ENCODE results near the gene FCHSD1.
"Not testable (repeated sequence)": the region's sequence is repeated elsewhere in the genome, so short reads cannot be mapped to it uniquely, and the experiment has no call there.

The FCHSD1 gene

DNA sequence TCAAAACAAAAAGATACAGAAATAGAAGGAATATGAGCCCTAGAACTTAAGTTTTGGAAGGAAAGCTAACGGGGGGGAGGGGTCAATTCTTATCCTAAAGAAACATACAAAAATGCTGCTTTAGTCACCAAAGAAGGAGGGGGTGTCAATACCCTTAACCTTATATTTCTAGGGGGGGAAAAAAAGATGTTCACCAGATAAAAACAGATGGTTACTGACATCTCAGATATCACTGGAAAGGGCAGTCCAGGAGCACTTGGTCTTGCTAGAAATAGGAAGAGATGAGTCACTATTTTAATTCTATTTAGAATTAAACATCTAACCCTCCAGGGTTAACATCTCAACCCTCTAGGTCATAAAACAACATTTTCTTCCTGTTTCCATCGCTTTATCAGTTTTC is 34.1 kb downstream of the FCHSD1 start:
- H3K27ac ChIP-seq (ENCODE audit: low read length) = no peak overlapping the region
- no peaks in the 10 kb centered on the region; the same call in 1 of the 2 replicates for H3K36me3 ChIP-seq (ENCODE audit: control insufficient read depth, insufficient read depth, low read length)
- H3K4me1 ChIP-seq (ENCODE audit: control insufficient read depth, insufficient read depth, low read length) = 0 out of 2 replicates have a peak, but pooled peaks cover 1% of the 10 kb centered on the region
- no peaks in the 10 kb centered on the region for H3K9me3 ChIP-seq (ENCODE audit: control insufficient read depth, insufficient read depth, low read length)
- no CpG with 5 or more reads among the region's 2 CpGs for WGBS (ENCODE audit: insufficient coverage, insufficient read length)
- DNase-seq (ENCODE audit: low read depth, low spot score) = no peak
- H3K27me3 ChIP-seq (ENCODE audit: control insufficient read depth, insufficient read depth, low read length) = no peaks in the 10 kb centered on the region
- H3K4me3 ChIP-seq (ENCODE audit: low read length) = no peak overlapping the region

DNA sequence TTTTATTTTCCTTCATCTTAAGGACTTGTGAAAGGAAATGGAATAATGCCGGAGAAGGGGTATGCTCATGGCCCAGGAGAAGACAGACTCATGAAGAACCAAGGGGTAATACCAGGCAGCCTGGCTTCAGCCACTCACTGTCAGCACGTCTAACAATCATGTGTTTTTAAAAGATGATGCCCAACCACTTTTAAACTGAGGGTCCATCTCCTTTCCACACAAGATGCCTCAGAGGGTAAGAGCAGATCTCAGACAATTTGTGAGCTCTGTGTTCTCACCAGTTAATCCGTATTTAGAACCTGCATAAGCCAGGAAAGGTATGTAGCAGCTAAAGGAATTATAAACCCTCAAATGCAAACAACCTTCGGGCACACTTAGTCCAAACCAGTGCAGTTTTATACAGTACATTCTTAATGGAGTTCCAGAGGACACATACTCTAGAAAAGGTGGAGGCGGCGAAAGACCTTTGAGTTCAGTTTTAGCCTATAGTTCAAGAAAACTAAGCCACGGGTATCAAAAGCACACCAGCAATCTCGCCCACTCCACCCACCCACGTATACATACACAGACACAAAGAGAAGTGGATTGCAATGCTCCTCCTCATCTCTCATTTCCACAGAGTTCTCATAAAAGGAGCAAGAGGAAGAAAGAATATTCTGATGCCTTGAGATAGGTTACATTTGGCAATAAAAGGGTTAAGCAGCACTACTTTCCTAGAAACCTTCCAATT is 35.1 kb downstream of the FCHSD1 start:
- DNase-seq (ENCODE audit: low read depth, low spot score) = no peak
- H3K36me3 ChIP-seq (ENCODE audit: control insufficient read depth, insufficient read depth, low read length) = no peaks in the 10 kb centered on the region; the same call in 1 of the 2 replicates
- WGBS (ENCODE audit: insufficient coverage, insufficient read length) = no CpG with 5 or more reads among the region's 9 CpGs
- no peak overlapping the region for H3K4me3 ChIP-seq (ENCODE audit: low read length)
- H3K27ac ChIP-seq (ENCODE audit: low read length) = no peak overlapping the region
- H3K27me3 ChIP-seq (ENCODE audit: control insufficient read depth, insufficient read depth, low read length) = no peaks in the 10 kb centered on the region
- H3K4me1 ChIP-seq (ENCODE audit: control insufficient read depth, insufficient read depth, low read length) = 0 out of 2 replicates have a peak, but pooled peaks cover 1% of the 10 kb centered on the region
- no peaks in the 10 kb centered on the region for H3K9me3 ChIP-seq (ENCODE audit: control insufficient read depth, insufficient read depth, low read length)

DNA sequence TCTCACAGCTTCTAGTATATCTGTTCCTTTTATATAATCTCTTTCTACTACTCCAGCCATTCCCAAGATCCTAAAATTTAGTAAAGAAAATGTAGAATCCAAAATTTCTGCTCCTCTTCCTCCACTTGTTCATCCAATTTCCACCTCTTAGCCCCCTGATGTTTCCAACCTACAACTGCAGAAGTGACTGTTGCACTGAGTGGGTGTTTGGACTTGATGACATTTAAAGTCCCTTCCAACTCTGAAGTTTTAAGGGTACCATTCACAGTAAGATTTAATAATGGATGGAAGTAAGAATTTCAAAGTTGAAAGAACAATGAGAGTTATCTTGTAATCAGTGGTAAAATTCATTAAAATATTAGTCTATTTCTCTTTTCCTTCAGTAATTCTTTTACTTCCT is 37.9 kb downstream of the FCHSD1 start:
- H3K4me1 ChIP-seq (ENCODE audit: control insufficient read depth, insufficient read depth, low read length) = 0 out of 2 replicates have a peak, but pooled peaks cover 1% of the 10 kb centered on the region
- no peak for DNase-seq (ENCODE audit: low read depth, low spot score)
- no peak overlapping the region for H3K4me3 ChIP-seq (ENCODE audit: low read length)
- no peaks in the 10 kb centered on the region for H3K36me3 ChIP-seq (ENCODE audit: control insufficient read depth, insufficient read depth, low read length)
- H3K9me3 ChIP-seq (ENCODE audit: control insufficient read depth, insufficient read depth, low read length) = no peaks in the 10 kb centered on the region
- no peaks in the 10 kb centered on the region for H3K27me3 ChIP-seq (ENCODE audit: control insufficient read depth, insufficient read depth, low read length)
- no peak overlapping the region for H3K27ac ChIP-seq (ENCODE audit: low read length)

DNA sequence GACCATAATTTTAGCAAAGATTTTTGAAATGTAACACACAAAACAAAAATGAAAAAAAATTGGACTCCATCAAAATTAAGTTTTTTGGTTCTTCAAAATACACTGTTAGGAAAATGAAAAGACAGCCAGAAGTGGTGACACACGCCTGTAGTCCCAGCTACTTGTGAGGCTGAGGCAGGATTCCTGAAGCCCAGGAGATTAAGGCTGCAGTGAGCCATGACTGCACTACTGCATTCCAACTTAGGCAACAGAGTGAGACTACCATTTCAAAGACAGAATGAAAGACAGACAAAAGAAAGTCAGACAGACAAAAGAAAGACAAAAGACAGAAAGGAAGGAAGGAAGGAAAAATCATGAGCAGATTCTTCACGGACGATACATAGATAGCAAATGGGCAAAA is 39.9 kb downstream of the FCHSD1 start:
- no peak overlapping the region for H3K27ac ChIP-seq (ENCODE audit: low read length)
- DNase-seq (ENCODE audit: low read depth, low spot score) = no peak

DNA sequence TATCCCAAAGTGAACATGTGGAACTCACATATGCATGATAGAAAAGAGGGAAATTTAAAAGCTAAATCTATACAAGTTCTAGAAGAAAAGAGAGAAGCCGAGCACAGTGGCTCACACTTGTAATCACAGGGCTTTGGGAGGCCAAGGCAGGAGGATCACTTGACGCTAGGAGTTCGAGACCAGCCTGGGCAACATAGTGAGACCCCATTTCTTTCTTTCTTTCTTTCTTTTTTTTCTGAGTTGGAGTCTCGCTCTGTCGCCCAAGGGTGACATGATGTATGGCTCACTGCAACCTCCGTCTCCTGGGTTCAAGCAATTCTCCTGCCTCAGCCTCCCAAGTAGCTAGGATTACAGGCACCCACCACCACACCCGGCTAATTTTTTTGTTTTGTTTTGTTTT is 41.3 kb downstream of the FCHSD1 start:
- no CpG with 5 or more reads among the region's 7 CpGs for WGBS (ENCODE audit: insufficient coverage, insufficient read length)
- not testable (repeated sequence) for DNase-seq (ENCODE audit: low read depth, low spot score); H3K27ac ChIP-seq (ENCODE audit: low read length); H3K4me1 ChIP-seq (ENCODE audit: control insufficient read depth, insufficient read depth, low read length); H3K27me3 ChIP-seq (ENCODE audit: control insufficient read depth, insufficient read depth, low read length); H3K9me3 ChIP-seq (ENCODE audit: control insufficient read depth, insufficient read depth, low read length); H3K36me3 ChIP-seq (ENCODE audit: control insufficient read depth, insufficient read depth, low read length); H3K4me3 ChIP-seq (ENCODE audit: low read length)

More for the DNA sequence above, 39.9 kb downstream of the FCHSD1 start:
- no peaks in the 10 kb centered on the region for H3K9me3 ChIP-seq (ENCODE audit: control insufficient read depth, insufficient read depth, low read length)
- WGBS (ENCODE audit: insufficient coverage, insufficient read length) = no CpG with 5 or more reads among the region's 3 CpGs
- no peaks in the 10 kb centered on the region for H3K27me3 ChIP-seq (ENCODE audit: control insufficient read depth, insufficient read depth, low read length)
- no peak overlapping the region for H3K4me3 ChIP-seq (ENCODE audit: low read length)
- no peaks in the 10 kb centered on the region for H3K36me3 ChIP-seq (ENCODE audit: control insufficient read depth, insufficient read depth, low read length)
- 0 out of 2 replicates have a peak, but pooled peaks cover 1% of the 10 kb centered on the region for H3K4me1 ChIP-seq (ENCODE audit: control insufficient read depth, insufficient read depth, low read length)

DNA sequence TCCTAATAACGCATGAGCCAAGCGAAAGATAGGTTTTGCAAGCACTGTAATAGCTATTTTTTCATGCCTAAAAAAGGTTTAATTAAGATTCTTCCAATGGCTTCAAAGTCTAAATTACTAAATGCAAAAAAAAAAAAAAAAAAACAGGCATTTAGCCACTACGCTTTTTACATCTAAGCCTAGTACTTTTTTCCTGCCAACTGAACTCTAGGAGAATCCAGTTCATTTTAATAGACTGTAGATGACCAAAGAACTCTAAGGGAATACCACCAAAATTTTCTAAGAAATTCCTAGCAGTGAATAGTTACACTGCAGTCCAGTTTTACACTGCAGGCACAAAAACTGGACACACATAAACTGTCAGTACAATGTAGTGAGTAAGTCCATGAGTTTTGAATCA is 42.2 kb downstream of the FCHSD1 start:
- H3K9me3 ChIP-seq (ENCODE audit: control insufficient read depth, insufficient read depth, low read length) = no peaks in the 10 kb centered on the region
- H3K36me3 ChIP-seq (ENCODE audit: control insufficient read depth, insufficient read depth, low read length) = no peaks in the 10 kb centered on the region
- H3K4me1 ChIP-seq (ENCODE audit: control insufficient read depth, insufficient read depth, low read length) = 0 out of 2 replicates have a peak, but pooled peaks cover 1% of the 10 kb centered on the region
- H3K27me3 ChIP-seq (ENCODE audit: control insufficient read depth, insufficient read depth, low read length) = no peaks in the 10 kb centered on the region
- no peak for DNase-seq (ENCODE audit: low read depth, low spot score)
- no peak overlapping the region for H3K27ac ChIP-seq (ENCODE audit: low read length)
- no CpG with 5 or more reads among the region's 3 CpGs for WGBS (ENCODE audit: insufficient coverage, insufficient read length)
- no peak overlapping the region for H3K4me3 ChIP-seq (ENCODE audit: low read length)

DNA sequence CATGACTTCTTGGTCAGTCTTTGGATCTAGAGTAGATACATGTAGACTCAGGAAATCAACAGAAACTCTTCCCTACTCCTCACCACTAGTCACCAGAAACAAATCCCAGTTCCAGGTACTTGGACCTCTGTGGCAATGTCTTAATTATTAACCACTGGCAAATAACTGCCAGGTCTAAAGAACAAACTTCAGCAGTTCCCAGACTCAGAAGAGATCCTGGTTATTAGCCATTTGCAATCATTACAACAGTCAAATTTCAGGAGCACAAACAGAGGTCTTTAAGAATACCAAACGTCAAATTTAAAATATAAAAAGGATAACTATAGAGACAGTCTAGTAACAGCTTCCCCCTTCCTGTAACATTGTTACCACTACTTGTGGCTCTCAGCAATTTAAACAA is 42.7 kb downstream of the FCHSD1 start:
- WGBS (ENCODE audit: insufficient coverage, insufficient read length) = no CpG with 5 or more reads among the region's 1 CpG
- H3K27ac ChIP-seq (ENCODE audit: low read length) = no peak overlapping the region
- H3K36me3 ChIP-seq (ENCODE audit: control insufficient read depth, insufficient read depth, low read length) = no peaks in the 10 kb centered on the region
- H3K9me3 ChIP-seq (ENCODE audit: control insufficient read depth, insufficient read depth, low read length) = no peaks in the 10 kb centered on the region
- H3K4me3 ChIP-seq (ENCODE audit: low read length) = no peak overlapping the region
- DNase-seq (ENCODE audit: low read depth, low spot score) = no peak
- H3K27me3 ChIP-seq (ENCODE audit: control insufficient read depth, insufficient read depth, low read length) = no peaks in the 10 kb centered on the region
- no peaks in the 10 kb centered on the region for H3K4me1 ChIP-seq (ENCODE audit: control insufficient read depth, insufficient read depth, low read length)

DNA sequence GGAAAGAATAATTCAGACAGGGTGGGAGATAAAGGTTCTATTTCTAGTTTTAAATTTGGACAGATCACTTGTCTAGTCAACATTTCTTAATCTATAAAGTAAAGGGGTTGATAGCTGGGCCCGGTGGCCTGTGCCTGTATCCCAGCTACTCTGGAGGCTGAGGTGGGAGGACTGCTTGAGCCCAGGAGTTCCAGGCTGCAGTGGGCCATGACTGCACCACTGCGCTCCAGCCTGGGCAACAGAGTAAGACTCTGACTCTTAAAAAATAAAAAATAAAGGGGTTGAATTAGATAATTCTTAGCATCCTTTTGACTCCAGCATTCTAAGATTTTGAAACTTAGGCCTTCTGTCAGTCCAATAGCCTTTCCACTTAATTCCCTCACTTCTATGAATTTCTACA is 43.2 kb downstream of the FCHSD1 start:
- Histone ChIP-seq H3K27ac (ENCODE audit: low read length) (no peak overlapping the region), H3K9me3 (ENCODE audit: control insufficient read depth, insufficient read depth, low read length) (no peaks in the 10 kb centered on the region), H3K36me3 (ENCODE audit: control insufficient read depth, insufficient read depth, low read length) (no peaks in the 10 kb centered on the region), H3K4me1 (ENCODE audit: control insufficient read depth, insufficient read depth, low read length) (no peaks in the 10 kb centered on the region), H3K4me3 (ENCODE audit: low read length) (no peak overlapping the region), H3K27me3 (ENCODE audit: control insufficient read depth, insufficient read depth, low read length) (no peaks in the 10 kb centered on the region)
- no CpG with 5 or more reads among the region's 2 CpGs for WGBS (ENCODE audit: insufficient coverage, insufficient read length)
- no peak for DNase-seq (ENCODE audit: low read depth, low spot score)

DNA sequence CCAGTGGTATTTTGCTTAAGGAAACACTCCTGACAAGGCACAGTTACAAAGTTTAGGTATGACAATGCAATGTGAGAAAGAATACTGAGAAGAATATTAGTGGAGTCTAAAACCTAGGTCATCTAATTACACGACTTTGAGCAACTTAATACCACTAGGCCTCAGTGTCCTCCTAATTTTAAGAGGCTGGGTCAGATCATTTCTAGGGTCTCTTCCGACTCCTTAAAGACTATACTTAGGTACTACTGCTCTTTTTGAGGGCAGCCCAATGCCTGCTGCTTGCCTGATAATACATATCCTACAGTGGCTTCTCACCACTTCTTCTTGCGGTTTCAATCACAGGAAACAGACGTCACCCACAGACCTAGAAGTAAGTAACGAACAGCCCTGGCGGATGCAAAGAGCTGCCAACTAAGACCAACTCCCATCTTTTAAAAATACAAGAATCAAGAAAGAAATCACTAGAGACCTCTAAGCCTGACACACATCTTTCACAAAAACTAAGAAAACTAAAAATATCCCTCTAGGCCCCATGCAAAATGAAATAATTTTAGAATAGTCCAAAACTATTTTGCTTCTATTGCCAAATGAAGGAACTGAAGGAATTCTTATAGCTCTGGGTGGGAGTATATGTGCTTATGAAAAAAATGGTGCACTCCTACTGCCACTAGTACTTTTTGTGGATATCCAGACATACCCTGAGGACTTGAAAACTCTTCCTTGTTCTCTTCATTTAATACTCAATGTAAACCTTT is 45.5 kb downstream of the FCHSD1 start:
- H3K27ac ChIP-seq (ENCODE audit: low read length) = no peak overlapping the region
- no CpG with 5 or more reads among the region's 6 CpGs for WGBS (ENCODE audit: insufficient coverage, insufficient read length)
- no peaks in the 10 kb centered on the region for H3K4me1 ChIP-seq (ENCODE audit: control insufficient read depth, insufficient read depth, low read length)

DNA sequence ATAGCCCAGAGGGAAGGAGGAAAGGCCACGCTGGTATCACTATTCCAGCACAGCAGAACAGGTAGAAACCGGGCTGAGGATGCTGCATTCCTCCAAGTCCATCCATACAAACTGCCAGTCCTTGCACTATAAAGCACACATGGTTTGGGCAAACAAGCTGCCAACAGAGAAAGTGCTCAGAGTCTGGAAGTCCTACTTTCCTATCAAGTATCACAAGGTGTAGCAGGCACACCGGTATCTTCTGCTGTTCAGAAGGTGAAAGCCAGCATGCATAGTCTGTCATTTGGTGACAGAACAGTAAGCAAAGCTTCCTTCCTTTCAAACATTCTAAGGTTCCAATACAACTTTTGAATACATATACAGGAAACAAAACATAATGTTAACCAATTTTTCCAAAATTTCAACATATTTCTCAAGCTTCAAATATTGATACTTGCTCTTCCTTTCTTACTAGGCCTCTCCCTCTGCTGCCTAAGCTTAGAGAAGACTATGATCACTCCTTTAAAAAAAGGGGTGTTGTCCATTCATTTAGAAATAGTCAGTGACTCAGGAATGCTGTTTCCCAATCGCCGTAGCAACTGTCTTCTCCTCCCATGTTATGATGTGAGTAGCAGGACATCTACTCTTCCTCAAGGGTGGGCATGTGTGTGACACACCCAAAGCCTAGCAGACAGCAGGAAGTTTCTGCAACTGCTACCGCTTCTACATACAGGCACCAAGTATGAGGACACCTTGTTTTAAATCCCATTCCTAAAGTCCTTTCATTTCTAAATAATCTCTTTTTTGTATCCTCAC is 47.1 kb downstream of the FCHSD1 start:
- Histone ChIP-seq H3K27me3 (ENCODE audit: control insufficient read depth, insufficient read depth, low read length) (no peaks in the 10 kb centered on the region), H3K4me3 (ENCODE audit: low read length) (no peak overlapping the region), H3K4me1 (ENCODE audit: control insufficient read depth, insufficient read depth, low read length) (no peaks in the 10 kb centered on the region), H3K27ac (ENCODE audit: low read length) (no peak overlapping the region), H3K9me3 (ENCODE audit: control insufficient read depth, insufficient read depth, low read length) (no peaks in the 10 kb centered on the region), H3K36me3 (ENCODE audit: control insufficient read depth, insufficient read depth, low read length) (no peaks in the 10 kb centered on the region)
- no peak for DNase-seq (ENCODE audit: low read depth, low spot score)
- WGBS (ENCODE audit: insufficient coverage, insufficient read length) = no CpG with 5 or more reads among the region's 6 CpGs

More for the DNA sequence above, 45.5 kb downstream of the FCHSD1 start:
- H3K9me3 ChIP-seq (ENCODE audit: control insufficient read depth, insufficient read depth, low read length) = no peaks in the 10 kb centered on the region
- DNase-seq (ENCODE audit: low read depth, low spot score) = no peak
- H3K27me3 ChIP-seq (ENCODE audit: control insufficient read depth, insufficient read depth, low read length) = no peaks in the 10 kb centered on the region
- H3K36me3 ChIP-seq (ENCODE audit: control insufficient read depth, insufficient read depth, low read length) = no peaks in the 10 kb centered on the region
- no peak overlapping the region for H3K4me3 ChIP-seq (ENCODE audit: low read length)
